NT2/D1 (cell line): Measurements from ENCODE around the gene TMEM126A.

Source experiments
- SUZ12 ChIP-seq: IDR thresholded peaks from 2 replicates; pipeline ENCODE4 v1.6.1; 2011; ENCODE audit not compliant: insufficient read length, insufficient read depth; ENCODE audit errors: extremely low read depth
- YY1 ChIP-seq: IDR thresholded peaks from 2 replicates; pipeline ENCODE4 v1.6.1; 2011; ENCODE audit not compliant: insufficient read length, insufficient read depth
- ZNF274 ChIP-seq: IDR thresholded peaks from 2 replicates; pipeline ENCODE4 v1.6.1; 2011; ENCODE audit warnings: mild to moderate bottlenecking, low read depth, low read length

DNA sequence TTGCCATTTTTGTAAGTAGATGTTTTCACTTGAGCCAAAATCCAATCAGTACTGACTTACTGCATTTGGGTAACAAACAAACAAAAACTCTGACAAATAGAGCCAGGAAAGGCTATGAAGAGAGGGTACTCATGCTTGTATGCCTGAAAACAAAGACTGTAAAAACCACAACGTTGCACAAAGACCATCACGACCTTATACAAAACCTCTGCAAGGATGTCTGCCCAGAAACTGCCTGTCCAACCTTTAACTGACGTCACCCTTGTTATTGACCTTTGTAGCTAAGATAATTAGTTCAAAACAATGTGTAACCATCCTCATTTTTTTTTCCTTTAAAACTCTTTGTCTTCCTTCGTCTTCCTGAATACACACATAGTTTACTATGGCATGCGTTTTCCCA is 18.0 kb downstream of the TMEM126A start:
- no peak for TF ChIP-seq SUZ12
- TF ChIP-seq YY1 = no peak
- TF ChIP-seq ZNF274 = no peak
